ENCODE results near the gene UBE2M. TPM values are rescaled to one million over a fixed set of nuclear protein-coding genes. Genes with fewer than 3 reads are reported as not detected.
A peak's percentile ranks its signal among the peaks of the same experiment; 100 is the strongest.

Gene UBE2M
- polyA plus RNA-seq, 4 donors: 65.6 to 98.9 (median 96.5) TPM

DNA sequence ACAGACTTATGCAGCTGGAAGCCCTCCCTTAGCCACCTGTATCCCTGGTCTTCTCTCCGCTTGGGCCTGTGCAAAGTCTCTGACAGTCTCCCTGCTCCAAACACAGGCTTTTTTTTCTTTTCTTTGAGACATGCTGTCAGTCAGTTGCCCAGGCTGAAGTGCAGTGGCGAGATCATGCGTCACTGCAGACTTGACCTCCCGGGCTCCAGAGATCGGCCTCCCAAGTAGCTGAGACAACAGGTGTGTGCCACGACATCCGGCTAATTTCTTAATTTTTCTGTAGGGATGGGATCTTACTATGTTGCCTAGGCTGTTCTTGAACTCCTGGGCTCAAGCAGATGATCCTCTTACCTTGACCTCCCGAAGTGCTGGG lies 13.2 kb upstream of the UBE2M start:
- no peak for DNase-seq (ENCODE audit: low read depth in 4 of 4, low spot score in 3 of 4)

DNA sequence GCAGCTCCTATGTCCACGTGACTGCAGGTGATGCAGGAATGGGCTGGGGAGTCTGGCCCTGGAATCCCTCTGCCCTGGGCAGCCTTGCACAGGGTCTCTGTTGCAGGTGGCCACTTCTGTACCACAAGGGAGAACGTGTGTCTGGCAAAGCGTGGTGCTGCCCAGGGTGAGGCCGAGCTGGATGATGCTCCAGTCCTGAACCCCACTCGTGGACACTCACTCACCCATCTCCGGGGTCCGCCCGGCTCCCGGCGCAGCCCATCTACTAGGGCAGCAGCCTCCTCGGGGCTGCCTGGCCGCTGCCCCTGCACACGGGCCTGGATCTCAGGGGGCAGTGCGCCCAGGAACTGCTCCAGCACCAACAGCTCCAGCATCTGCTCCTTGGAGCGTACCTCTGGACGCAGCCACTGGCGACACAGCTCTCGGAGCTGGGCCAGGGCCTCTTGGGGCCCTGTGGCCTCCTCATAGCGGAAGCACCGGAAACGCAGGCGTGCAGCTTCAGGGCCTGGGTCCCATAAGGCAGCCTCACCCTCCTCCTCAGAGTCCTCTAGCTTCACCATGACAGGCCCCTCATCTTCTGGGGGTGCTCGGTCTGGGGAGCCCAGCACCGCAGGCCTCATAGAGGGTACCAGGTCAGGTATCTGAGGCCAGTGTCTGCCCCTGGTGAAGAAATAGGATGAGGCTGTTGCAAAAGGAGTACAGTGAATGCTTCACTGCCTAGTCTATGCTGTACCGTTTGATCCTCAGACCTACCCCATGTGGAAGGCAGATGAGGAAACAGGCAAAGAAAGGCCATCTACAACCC lies 12.6 kb upstream of the UBE2M start:
- no peak for DNase-seq (ENCODE audit: low read depth in 4 of 4, low spot score in 3 of 4)

DNA sequence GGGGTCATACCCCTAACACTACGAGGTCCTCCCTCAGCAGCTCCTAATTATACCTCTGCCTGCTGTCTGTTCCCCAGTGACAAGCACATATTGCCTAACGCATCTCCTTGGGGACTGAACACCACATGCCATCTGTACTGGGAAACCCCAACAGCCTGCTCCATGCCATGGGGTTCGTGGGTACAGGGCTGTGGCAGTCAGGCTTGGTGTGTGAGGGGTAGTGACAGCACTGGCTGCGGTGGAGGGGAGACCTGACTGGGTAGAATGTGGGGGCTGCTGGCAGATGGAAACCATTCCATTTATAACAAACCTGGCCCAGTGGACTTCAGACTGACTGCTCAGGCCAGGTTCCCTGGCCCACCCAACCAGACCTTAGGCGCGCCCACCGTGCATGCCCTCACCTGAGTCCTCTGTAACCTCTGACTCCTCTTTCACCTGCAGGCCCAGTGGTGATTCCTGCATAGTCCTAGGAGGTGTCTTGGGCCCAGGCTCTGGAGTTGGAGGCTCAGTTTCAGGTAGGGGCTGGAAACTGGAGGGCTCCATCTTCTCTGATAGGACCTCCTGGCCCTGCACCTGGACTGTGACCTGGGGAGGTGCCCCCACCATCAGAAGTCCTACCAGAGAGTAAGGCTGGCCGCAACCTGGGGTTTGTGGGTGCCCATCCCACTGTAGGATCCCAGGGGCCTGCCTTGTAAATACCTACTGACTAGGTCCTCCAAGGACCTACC lies 11.7 kb upstream of the UBE2M start:
- no peak for DNase-seq (ENCODE audit: low read depth in 4 of 4, low spot score in 3 of 4)

DNA sequence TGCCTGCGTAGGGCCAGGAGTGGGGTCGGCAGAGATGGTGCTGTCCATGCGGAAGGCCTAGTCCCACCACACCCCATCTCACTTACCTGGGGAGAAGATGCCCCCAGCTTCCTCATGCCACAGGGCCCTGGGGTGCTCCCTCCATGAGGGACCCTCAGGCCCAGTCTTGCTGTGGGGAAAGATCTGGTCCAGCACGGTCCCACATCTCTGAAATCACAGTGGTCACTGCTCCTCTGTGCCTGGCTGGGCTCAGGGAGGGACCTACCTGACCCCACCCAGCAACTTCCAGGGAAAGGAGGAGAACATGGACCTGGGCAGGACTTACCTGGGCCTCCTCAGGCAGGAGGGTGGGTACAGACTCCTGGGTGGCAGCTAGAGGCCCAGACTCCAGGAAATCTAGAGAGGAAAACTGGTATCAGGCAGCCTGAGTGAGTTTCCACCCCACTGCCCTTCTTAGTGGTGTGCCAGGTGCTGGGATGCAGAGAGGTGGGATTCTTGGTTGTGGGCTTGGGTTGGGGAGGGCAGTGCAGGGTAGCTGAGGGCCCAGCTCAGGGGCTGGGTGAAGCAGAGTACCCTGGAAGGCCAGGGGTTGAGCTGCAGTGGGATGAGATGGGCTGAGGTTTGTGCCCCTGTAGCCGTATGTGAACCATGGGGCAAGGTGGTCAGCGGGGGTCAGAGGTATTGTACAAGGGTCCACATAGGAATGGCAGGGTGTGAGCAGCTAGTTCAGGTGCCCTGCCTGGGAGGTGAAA lies 11.0 kb upstream of the UBE2M start:
- no peak for DNase-seq (ENCODE audit: low read depth in 4 of 4, low spot score in 3 of 4)

DNA sequence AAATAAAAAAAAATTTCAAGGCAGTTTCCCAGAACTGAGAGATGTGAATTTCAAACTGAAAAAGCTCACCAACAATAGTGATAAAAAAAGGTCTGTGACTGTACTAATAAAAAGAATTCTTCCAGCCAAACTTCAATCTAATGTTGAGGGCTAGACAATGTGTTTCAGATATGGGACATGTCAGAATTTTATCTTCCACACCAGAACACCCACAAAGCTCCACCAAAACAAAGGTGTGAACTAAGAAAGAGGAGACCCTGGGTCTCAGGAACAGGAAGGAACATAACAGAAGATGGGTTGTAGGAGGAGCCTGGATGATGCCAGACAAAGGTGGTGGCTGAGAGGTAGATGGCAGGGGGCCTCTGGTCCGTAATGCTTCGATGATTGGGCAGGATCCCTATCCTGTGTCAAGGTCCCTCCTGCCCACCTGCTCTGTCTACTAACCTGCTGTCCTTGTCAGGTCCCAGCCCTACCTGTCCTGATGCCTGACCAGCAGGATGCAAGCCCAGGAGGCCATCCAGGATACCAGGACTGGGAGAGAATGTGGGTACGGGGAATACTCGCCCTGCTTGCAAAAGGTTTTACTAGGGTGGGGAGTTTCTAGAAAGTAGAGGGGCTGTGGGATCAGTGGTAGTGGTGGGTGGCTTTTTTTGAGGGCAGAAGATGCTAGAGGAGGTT lies 10.2 kb upstream of the UBE2M start:
- DNase-seq (ENCODE audit: low read depth in 4 of 4, low spot score in 3 of 4): no peak

DNA sequence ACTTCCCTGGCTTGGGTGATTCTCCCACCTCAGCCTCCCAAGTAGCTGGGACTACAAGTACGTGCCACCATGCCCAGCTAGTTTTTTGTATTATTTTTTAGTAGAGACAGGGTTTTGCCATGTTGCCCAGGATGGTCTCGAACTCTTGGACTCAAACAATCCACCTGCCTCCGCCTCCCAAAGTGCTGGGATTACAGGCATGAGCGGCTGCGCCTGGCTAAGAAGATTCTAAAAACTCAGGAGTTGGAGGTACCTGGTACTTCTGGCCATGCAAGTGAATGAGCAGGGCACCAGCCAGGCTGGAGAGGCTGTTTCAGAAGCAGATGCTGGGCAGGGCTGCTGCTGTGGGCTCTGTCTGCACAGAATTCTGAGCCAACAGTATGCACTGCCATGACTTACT lies 8.6 kb upstream of the UBE2M start:
- no peak for DNase-seq (ENCODE audit: low read depth in 4 of 4, low spot score in 3 of 4)

DNA sequence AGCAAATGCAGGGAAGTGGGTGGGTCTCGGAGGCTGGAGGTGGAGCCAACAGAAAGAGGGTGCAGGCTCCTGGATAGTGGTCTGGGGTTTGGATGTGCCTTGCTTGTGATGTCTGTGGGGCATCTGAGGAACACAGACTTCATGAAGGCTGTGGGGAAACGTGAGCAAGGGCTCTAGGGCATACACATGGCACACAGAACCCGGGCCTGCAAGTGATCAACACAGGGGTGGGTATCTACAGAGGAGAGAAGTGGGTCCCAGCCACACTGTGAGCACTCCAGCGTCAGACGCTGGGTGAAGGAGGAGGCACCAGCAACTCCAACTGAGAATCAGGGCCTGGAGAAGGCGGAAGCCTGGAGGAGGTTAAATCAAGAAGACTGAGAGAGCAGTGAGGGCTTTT lies 5.4 kb upstream of the UBE2M start:
- no peak for DNase-seq (ENCODE audit: low read depth in 4 of 4, low spot score in 3 of 4)

DNA sequence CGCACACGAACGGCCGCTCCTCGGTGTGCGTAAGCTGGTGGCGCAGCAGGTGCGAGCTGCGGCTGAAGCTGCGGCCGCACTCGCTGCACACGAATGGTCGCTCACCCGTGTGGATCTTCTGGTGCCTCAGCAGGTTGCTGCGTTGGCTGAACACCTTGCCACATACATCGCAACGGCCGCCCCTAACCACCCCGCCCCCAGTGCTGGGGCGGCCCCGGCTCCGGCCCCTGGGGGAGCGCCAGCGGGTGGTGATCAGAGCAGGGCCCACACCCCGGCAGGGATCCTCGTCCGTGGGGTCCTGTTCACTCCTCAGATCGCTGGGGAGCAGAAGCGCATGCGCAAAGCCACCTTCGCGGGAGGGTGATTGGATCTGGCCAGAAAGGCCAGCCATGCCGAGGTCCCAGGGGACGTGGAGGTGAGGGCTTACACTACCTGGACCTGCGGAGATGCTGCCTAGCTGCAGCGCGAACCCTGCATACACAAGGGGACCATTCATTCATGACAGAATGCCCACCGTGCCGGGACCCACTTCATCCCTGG lies 4.7 kb upstream of the UBE2M start:
- no peak for DNase-seq (ENCODE audit: low read depth in 4 of 4, low spot score in 3 of 4)

DNA sequence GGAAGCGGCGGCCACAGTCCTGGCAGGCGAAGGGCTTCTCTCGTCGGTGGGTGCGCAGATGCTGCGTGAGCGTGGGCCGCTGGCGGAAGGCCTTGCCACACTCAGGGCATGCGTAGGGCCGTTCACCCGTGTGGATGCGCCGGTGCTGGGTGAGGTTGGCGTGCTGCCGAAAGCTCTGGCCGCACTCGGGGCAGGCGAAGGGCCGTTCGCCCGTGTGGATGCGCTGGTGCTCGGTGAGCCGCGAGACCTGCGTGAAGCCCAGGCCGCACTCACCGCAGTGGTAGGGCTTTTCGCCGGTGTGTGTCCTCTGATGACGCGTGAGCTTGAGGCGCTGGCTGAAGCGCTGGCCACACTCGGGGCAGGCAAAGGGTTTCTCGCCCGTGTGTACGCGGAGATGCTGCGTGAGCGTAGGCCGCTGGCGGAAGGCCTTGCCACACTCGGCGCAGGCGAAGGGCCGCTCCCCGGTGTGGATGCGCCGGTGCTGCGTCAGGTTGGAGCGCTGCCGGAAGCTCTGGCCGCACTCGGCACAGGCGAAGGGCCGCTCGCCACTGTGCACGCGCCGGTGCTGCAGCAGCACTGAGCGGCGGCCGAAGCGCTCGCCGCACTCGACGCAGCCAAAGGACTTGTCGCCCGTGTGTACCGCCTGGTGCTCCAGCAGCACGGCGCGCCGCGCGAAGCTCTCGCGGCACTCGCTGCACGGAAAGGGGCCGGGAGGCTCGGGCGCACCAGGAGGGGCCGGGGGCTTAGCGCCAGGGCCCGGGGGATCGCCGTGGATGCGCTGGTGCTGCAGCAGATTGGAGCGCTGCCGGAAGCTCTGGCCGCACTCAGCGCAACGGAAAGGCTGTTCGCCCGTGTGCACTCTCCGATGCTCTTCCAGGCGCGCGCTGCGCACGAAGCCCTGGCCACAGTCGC lies 4.0 kb upstream of the UBE2M start:
- no peak for DNase-seq (ENCODE audit: low read depth in 4 of 4, low spot score in 3 of 4)

DNA sequence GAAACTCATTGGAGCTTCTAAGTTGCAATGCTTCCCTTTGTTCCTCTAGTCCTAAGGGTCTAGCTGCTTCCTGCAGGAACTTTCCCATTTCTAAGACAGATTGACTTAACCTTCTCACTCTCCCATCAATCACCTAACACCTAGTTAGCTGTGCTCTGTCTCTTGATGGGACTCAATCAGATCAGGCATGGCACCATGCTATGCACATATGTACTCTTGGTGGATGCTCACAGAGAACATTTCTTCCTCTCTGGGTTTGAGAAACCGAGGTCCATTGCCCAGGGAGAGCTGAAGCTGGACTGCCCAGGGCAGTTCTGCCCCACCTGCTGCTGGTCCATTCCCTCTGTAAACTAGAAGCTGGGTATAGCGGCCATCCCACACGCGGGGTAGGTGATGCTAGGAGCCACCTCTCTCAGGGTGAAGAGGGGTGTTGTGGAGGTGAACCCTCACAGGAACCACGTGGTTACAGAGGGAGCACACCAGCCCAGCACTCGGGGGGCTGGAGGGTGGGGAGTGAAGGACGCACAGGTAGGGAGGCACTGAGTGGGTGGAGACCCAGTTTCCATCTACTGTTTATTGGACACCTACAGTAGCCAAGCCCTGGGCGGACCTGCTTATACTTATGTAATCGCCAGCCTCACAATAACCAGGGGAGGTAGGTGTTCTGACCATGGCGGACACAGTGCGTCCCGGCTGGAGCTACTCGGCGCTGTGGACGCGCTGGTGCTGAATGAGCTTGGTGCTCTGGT lies 3.1 kb upstream of the UBE2M start:
- no peak for DNase-seq (ENCODE audit: low read depth in 4 of 4, low spot score in 3 of 4)

DNA sequence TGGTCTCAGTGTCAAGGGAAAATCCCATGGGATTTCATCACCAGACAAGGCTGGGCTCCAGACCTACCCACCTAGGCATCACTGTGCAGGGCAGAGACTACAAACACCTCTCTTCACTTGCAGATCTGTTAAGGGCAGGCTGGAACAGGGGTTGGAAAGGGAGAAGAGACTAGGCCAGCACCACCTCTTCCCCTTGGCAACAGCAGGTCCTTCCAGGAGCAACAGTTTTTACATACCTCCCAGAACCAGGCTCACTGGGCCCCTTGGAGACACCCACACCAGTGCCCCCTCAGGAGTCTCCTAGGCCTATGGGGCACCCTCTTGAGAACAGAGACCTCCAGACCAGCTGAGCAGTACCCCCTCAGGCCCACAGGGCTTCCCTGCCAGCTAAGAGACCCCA lies 2.5 kb upstream of the UBE2M start:
- no peak for DNase-seq (ENCODE audit: low read depth in 4 of 4, low spot score in 3 of 4)

DNA sequence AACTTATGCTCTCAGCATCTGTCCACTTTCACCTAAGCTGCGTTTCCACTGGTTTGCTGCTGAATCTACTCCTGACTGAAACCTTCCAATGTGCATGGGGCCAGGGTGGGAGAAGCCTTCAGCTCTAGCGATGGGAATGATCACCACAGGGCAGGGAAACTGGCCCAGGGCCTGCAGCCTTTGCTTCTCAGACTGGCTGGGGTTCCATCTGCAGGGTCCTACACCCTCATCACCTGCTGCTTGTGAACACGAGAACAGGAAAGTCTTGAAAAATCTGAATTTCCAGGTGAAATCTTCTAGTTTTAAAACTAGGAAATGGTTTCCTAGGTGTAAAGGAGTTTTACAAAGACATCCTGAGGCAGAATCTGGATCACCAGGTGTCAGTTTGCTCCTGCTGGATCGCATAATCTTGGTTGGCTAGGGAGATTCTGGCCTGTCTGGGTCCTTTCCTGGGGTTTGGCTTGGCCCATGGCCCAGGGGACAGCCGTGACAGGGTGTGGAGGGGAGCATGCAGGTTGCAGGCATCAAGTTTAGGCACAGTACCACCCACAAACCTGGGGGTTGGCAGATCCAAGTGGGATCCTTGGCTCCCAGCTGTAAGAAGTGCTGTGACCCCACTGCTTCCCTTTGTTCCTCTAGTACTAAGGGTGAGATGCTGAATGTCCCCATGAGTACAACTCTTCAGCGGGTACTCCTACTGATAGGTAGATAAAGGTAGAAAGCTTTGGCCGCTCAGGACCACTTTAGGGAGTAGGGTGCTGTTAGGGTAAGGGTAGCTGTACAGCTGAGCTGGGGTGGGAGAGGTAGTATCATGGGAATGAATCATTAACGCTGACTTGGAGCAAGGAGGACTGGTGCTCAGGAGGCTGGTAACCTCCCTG lies 1.8 kb upstream of the UBE2M start:
- no peak for DNase-seq (ENCODE audit: low read depth in 4 of 4, low spot score in 3 of 4)

DNA sequence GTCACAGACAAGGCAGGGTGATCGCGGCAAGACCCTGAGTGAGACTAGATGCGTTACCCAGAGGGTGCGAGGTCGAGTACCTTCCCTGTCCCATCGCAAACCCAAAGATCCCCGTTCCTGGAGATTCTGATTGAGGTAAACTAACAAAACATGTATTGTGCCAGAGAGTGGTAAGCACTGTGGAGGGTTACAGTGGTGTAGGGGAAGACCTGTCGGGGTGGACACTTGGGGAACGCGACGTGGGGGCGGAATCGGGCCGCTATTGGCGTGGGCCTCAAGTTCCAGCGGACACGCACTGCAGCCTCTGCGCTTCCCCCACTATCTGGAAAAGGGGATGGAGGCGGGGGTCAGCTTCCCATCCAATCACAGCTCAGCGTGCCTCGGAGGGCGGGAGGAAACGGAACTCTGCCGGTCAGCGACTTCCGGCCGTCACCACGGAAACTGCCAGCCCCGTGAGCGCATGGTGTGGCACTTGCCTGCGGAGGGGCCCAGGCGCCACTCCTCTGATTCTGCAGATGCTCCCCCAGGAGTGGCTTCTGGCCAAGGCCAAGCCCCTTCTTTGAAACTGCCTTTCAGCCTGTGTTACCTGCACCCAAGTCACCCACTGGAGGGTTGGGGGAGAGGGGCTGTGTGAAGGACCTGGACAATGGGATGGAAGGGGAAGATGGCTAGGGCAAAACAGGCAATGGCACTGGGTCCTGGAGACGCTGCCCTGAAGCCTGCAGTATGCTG lies 1.0 kb upstream of the UBE2M start:
- peak in 3 of 4 donors; percentile 76 to 85 (median 85) for DNase-seq (ENCODE audit: low read depth in 4 of 4, low spot score in 3 of 4)

DNA sequence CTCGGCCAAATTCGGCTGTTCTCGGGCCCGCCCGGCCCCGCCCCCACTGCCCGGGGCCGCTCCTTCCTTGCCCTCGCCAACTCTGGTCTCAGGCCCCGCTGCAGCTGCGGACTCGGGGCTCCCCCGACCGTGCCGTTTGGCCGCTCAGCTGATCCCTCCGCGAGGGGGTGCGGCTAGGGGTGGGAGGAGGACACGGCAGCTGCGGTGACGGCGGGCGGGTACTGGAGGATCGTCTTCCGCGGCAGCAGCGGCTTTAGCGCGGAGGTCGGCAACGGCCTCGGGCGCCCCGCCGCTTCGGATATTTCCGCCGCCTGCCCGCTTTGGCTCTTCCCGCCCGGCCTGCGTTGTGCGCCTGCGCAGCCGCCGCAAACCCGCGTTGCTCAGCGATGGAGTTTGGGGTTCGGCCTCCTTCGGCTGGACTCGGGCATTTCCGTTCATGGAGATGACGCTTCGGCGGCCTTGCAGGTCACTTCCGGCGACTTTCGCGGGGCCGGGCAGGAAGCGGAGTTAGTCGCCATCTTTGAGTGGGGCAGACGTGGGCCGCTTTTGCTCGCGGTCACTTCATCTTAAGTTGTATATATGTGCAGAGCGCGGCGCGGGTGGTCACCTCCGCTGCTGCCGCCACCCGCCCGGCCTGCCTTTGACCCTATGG lies 338 bp upstream of the UBE2M start:
- DNase-seq (ENCODE audit: low read depth in 4 of 4, low spot score in 3 of 4): peak; percentile 92 to 98 (median 97)

DNA sequence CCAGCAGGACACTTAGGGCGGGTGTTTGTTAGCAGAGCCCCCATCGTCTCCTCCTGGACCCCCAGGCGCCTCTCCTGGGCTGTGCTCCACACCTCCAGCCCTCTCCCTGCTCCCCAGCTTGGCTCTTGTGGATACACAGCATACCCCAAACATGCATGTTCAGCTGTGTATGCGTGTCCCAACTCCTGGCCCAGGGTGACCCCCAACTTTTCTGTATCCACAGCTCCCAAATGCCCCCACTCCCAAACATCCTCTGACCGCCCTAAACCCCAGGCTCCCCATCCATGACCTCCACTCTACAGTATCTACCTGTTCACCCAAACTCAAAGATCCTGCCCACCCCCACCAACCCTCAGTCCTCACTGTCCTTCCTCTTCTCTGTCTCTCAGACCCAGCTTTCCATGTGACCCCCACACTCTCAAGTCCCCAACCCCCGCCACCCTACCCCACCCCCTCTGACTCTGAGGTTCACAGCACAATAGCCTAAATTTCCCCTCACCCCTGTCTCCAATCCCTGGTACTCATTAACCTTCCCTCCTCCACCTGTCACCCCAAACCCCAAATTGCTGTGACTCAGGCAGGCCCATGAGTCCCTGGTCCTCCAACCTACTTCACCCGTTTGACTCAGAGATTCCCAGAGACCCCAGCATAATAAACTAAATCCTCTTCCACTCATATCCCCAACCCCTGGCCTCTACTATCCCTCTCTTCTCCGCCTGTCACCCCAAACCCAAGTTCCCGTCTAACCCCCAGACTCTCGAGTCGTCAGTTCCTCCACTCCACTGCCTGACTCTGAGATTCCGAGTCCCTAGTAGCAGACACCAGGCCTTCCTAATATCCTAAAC lies 968 bp downstream of the UBE2M start:
- no peak for DNase-seq (ENCODE audit: low read depth in 4 of 4, low spot score in 3 of 4)

Measured in left renal pelvis (tissue), 4 donors.